ENCODE results near the gene TANGO6. TPM values are rescaled to one million over a fixed set of nuclear protein-coding genes. Genes with fewer than 3 reads are reported as not detected.

TANGO6 gene
- total and polyA plus RNA-seq, 12 donors, result 1.9 to 17.9 (median 10.9) TPM

DNA sequence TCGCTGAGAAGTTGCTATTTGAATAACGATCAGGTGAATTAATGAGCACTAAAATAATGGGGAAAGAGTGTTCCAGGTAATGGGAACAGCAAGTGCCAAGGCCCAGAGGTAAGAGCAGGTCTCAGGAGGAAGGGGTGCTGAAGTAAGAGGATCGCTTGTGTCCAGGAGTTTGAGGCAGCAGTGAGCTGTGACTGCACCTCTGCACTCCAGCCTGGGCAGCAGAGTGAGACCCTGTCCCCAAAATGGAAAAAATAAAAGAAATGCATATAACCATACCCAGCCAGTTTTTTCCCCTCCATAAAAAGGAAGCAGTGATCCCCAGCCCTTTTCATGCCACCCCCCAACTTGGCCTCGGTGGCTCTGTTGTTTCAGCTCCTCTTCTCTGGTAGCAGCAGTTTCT lies 245.4 kb downstream of the TANGO6 start:
- no peak for DNase-seq
- no peak overlapping the region for H3K4me3 ChIP-seq
- H3K36me3 ChIP-seq (replicated peaks in 1 of 2), result no peaks in the 10 kb centered on the region
- H3K9me3 ChIP-seq (replicated peaks in 1 of 3), result no peaks in the 10 kb centered on the region
- H3K27me3 ChIP-seq, result no peaks in the 10 kb centered on the region
- no peak overlapping the region for H3K27ac ChIP-seq
- intact Hi-C loops (cut with DNase I), result no loop called here
- 79 to 91% (median 83%) methylated on average over 4 of the region's 4 CpGs for WGBS, 4 donors
- H3K4me1 ChIP-seq (replicated peaks in 1 of 2), result peaks cover 3 to 15% of the 10 kb centered on the region in 2 donors
- no peak for TF ChIP-seq POLR2A (IDR thresholded peaks at IDR 0.05)
- no peak for TF ChIP-seq CTCF (IDR thresholded peaks at IDR 0.05)

- H3K4me3 ChIP-seq, result no peak overlapping the region
- H3K4me1 ChIP-seq (replicated peaks in 1 of 2), result peaks cover 3 to 15% of the 10 kb centered on the region in 2 donors
- intact Hi-C loops (cut with DNase I), result no loop called here
- TF ChIP-seq CTCF (IDR thresholded peaks at IDR 0.05), result no peak
- TF ChIP-seq POLR2A (IDR thresholded peaks at IDR 0.05), result peak in 1 of 2 donors; percentile 28
- no peaks in the 10 kb centered on the region for H3K36me3 ChIP-seq (replicated peaks in 1 of 2)
- peak in 6 of 7 donors; percentile 58 to 80 (median 66) for DNase-seq
- WGBS, 4 donors, result 44 to 56% (median 51%) methylated on average over 12 to 16 of the region's 16 CpGs
- no peaks in the 10 kb centered on the region for H3K9me3 ChIP-seq (replicated peaks in 1 of 3)
- no peak overlapping the region for H3K27ac ChIP-seq
- no peaks in the 10 kb centered on the region for H3K27me3 ChIP-seq
Measured at GRCh38 chr16:69089091-69089910, 246.0 kb downstream of the TANGO6 start.

- H3K27ac ChIP-seq, result no peak overlapping the region
- TF ChIP-seq CTCF (IDR thresholded peaks at IDR 0.05) (no peak), POLR2A (IDR thresholded peaks at IDR 0.05) (no peak)
- H3K36me3 ChIP-seq (replicated peaks in 1 of 2), result no peaks in the 10 kb centered on the region
- no peaks in the 10 kb centered on the region for H3K27me3 ChIP-seq
- intact Hi-C loops (cut with DNase I), result no loop called here
- DNase-seq, result no peak
- no peaks in the 10 kb centered on the region for H3K9me3 ChIP-seq (replicated peaks in 1 of 3)
- peaks cover 3 to 9% of the 10 kb centered on the region in 2 donors for H3K4me1 ChIP-seq (replicated peaks in 1 of 2)
- H3K4me3 ChIP-seq, result no peak overlapping the region
- WGBS, 4 donors, result 77 to 88% (median 81%) methylated on average over 1 to 3 of the region's 3 CpGs
Measured at GRCh38 chr16:69093974-69094373, 250.6 kb downstream of the TANGO6 start.

DNA sequence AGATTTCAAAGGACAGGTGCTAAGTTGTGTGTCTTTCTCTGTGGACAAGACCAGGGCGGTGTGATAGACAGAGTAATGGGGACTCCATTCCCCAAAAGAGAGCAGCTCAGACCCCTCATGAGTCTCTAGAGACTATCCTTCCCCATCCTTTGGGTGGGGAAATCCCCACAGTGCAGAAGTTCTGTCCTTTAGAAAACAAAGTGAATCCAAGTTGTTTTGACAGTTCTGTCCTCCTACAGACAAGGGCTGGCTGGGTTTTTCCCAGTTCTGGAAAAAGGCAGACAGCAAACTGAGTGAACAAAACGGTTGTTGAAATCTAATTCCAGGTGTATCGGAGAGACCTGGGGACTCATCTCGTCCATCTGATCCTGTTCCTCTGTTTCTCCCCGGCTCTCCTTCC lies 251.2 kb downstream of the TANGO6 start:
- H3K9me3 ChIP-seq (replicated peaks in 1 of 3), result no peaks in the 10 kb centered on the region
- DNase-seq, result no peak
- H3K36me3 ChIP-seq (replicated peaks in 1 of 2), result no peaks in the 10 kb centered on the region
- no peak overlapping the region for H3K27ac ChIP-seq
- 70 to 80% (median 76%) methylated on average over 5 of the region's 5 CpGs for WGBS, 4 donors
- intact Hi-C loops (cut with DNase I), result no loop called here
- no peak for TF ChIP-seq POLR2A (IDR thresholded peaks at IDR 0.05)
- no peak for TF ChIP-seq CTCF (IDR thresholded peaks at IDR 0.05)
- peaks cover 2 to 4% of the 10 kb centered on the region in 2 donors for H3K4me1 ChIP-seq (replicated peaks in 1 of 2)
- H3K27me3 ChIP-seq, result no peaks in the 10 kb centered on the region
- no peak overlapping the region for H3K4me3 ChIP-seq

Measured in adrenal gland (tissue), 12 donors.